Activated naive CD8-positive, alpha-beta T cell treated with anti-CD3 and anti-CD28 coated beads, Interleukin-2, amount 10 ng/mL, durations not matched to agents 7 days and 5 days (primary cell): Measurements from ENCODE around the gene RBKS. TPM values are rescaled to one million over a fixed set of nuclear protein-coding genes. Genes with fewer than 3 reads are reported as not detected.
"Not testable (repeated sequence)": the region's sequence is repeated elsewhere in the genome, so short reads cannot be mapped to it uniquely, and the experiment has no call there.

Experiments
- ATAC-seq: fragments of 150-1000 bp; cut with Tn5 transposase; one replicate; pipeline ENCODE4 v1.10.0; 2021; ENCODE audit warnings: low read depth, moderate library complexity
- POLR2A ChIA-PET: fragments of 350-600 bp; sonication (Branson Sonifier 250); formaldehyde crosslinking; loops from one replicate; lab custom pipeline; 2021; ENCODE audit warnings: antibody characterized with exemption; lab: Charles Lee
- DNase-seq: peaks from one replicate; pipeline ENCODE4 v3.0.0; 2021
- H3K27ac Mint-ChIP-seq: one replicate; pipeline ENCODE4 v1.8.0; 2022; ENCODE audit warnings: mild to moderate bottlenecking, mixed read lengths
- H3K27me3 Mint-ChIP-seq: one replicate; pipeline ENCODE4 v1.8.0; 2022; ENCODE audit warnings: mild to moderate bottlenecking, moderate library complexity, mixed read lengths
- H3K36me3 Mint-ChIP-seq: one replicate; pipeline ENCODE4 v1.8.0; 2021; ENCODE audit warnings: mild to moderate bottlenecking, mixed read lengths
- H3K4me1 Mint-ChIP-seq: one replicate; pipeline ENCODE4 v1.8.0; 2021; ENCODE audit warnings: mixed read lengths
- H3K4me3 Mint-ChIP-seq: one replicate; pipeline ENCODE4 v1.8.0; 2022; ENCODE audit warnings: mild to moderate bottlenecking, moderate library complexity, mixed read lengths
- H3K9me3 Mint-ChIP-seq: one replicate; pipeline ENCODE4 v1.8.0; 2021; ENCODE audit warnings: mixed read lengths
- total RNA-seq, 2 experiments: library from RNA; stranded (reverse); gene quantifications; one replicate each; pipeline ENCODE4 v1.2.3, GENCODE V29; 2021

RBKS gene
- total RNA-seq, 2 experiments from 2014 or later: 2.3 to 3.5 TPM

DNA sequence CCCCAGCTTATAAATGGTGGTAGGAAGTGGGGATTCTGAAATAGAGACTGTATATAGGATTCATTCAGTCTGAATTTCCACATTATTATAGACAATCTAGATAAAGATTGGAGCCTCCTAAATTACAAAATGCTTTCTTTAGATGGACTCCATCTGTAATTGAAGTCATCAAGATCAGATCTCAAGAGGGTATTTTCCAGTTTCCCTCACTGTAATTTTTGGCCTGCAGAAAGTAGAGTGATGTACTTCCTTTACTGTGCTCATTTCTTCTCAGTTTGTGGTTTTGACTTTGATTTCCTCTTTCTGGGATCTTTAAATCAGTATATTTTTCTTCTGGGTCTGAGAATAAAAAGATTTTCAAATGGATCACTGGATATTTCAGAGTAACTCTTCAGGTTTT, 7.5 kb upstream of the RBKS start:
- Mint-ChIP-seq H3K9me3 (no peaks in the 10 kb centered on the region), H3K4me1 (peaks cover 47% of the 10 kb centered on the region), H3K4me3 (peak overlapping the region; percentile 47), H3K36me3 (peaks cover 76% of the 10 kb centered on the region), H3K27me3 (no peaks in the 10 kb centered on the region), H3K27ac (peak overlapping the region; percentile 50)
- POLR2A ChIA-PET: interaction anchor here (0.7 kb wide), 1 partner anchor 351 kb away, joined by 5 read pairs; no protein-coding TSS in a partner anchor
- DNase-seq (no peak), ATAC-seq (peak; percentile 46)

DNA sequence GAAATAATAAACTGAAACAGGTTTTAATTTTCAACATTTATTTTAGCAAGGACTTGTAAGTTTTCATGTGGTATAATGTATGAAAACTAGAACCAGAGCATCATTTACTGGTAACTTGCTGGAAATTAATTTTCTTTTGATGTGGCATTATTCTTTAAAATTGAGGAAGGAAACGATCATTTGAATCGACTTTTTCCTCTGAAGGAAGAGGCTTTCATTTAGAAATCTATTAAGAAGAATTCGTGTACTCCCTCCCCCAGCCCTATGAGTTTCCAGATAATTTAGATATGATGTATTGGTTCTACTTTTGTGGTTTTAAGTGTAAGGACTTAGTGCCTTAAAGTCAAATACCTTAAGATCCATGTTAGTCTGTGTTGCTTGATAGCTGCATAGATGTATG, 2.8 kb upstream of the RBKS start:
- POLR2A ChIA-PET: interaction anchor here (0.6 kb wide), 1 partner anchor 126 kb away, joined by 8 read pairs; no protein-coding TSS in a partner anchor
- ATAC-seq (no peak), DNase-seq (no peak)
- Mint-ChIP-seq H3K27ac (no peak overlapping the region), H3K9me3 (no peaks in the 10 kb centered on the region), H3K4me3 (peak overlapping the region; percentile 52), H3K4me1 (peaks cover 55% of the 10 kb centered on the region), H3K27me3 (no peaks in the 10 kb centered on the region), H3K36me3 (peaks cover 40% of the 10 kb centered on the region)

DNA sequence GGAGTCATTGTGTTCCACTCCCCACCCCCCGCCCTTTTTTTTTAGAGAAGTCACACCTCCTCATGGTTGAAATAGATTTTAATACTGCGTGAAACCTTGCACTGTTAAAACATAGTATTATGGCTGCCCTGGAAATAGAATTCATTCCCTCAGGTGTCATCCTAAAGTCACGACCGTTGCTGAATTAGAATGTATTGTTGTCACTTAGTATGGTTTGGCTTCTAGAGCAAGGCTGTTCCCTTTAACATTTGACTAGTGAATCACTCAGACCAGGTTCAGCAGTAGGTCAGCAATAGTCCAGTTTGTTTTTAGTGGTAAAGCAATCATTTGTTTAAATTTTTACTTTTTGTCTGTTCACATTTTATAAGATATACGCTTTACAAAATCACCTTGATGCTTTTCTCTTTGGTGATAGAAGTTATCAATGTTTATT, 1.5 kb upstream of the RBKS start:
- no peak for ATAC-seq
- DNase-seq: no peak
- peak overlapping the region; percentile 97 for H3K4me3 Mint-ChIP-seq
- H3K27ac Mint-ChIP-seq: peak overlapping the region; percentile 99
- peaks cover 42% of the 10 kb centered on the region for H3K4me1 Mint-ChIP-seq
- H3K27me3 Mint-ChIP-seq: no peaks in the 10 kb centered on the region
- H3K9me3 Mint-ChIP-seq: no peaks in the 10 kb centered on the region
- H3K36me3 Mint-ChIP-seq: peaks cover 28% of the 10 kb centered on the region
- POLR2A ChIA-PET: interaction anchor here (0.6 to 2.0 kb wide), 3 partner anchors 98 to 370 kb away, joined by 3 to 7 read pairs (median 6); no protein-coding TSS in a partner anchor

GRCh38 chr2:27890924-27891672, 911 bp upstream of the RBKS start:
- no peaks in the 10 kb centered on the region for H3K9me3 Mint-ChIP-seq
- no peaks in the 10 kb centered on the region for H3K27me3 Mint-ChIP-seq
- POLR2A ChIA-PET: interaction anchor here (0.6 to 2.0 kb wide), 10 partner anchors 8 to 519 kb away, joined by 3 to 9 read pairs (median 6); no protein-coding TSS in a partner anchor
- peaks cover 22% of the 10 kb centered on the region for H3K36me3 Mint-ChIP-seq
- H3K27ac Mint-ChIP-seq: peak overlapping the region; percentile 99
- DNase-seq: peak; percentile 85
- H3K4me1 Mint-ChIP-seq: peaks cover 41% of the 10 kb centered on the region
- peak overlapping the region; percentile 97 for H3K4me3 Mint-ChIP-seq
- peak; percentile 19 for ATAC-seq

- no peaks in the 10 kb centered on the region for H3K9me3 Mint-ChIP-seq
- DNase-seq (no peak), ATAC-seq (no peak)
- H3K36me3 Mint-ChIP-seq: peaks cover 9% of the 10 kb centered on the region
- peak overlapping the region; percentile 97 for H3K4me3 Mint-ChIP-seq
- H3K4me1 Mint-ChIP-seq: peaks cover 39% of the 10 kb centered on the region
- POLR2A ChIA-PET: interaction anchor here (0.8 to 2.0 kb wide), 13 partner anchors 9 to 535 kb away, joined by 3 to 9 read pairs (median 4); no protein-coding TSS in a partner anchor
- no peaks in the 10 kb centered on the region for H3K27me3 Mint-ChIP-seq
- H3K27ac Mint-ChIP-seq: peak overlapping the region; percentile 99
These were observed 427 bp downstream of the RBKS start for GRCh38 chr2:27889774-27890145.

DNA sequence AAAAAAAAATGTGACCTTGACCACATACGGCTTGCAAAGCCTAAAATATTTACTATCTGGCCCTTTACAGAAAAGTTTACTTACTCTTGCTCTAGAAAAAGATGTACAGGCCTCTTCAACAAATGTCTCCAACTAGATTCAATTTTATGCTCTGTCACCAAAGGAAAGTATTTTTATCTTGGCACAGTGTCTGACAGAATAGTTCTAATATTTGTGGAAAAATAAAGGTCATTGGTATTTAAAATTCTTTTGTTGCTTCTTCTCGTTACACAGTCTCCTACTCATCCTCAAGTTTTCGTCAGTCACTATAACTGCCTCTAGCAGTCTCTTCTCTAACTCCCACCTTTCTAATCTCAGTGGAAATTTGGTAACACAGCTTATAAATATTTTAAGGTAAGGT, 1.4 kb downstream of the RBKS start:
- Mint-ChIP-seq H3K27ac (no peak overlapping the region), H3K9me3 (no peaks in the 10 kb centered on the region), H3K4me1 (peaks cover 30% of the 10 kb centered on the region), H3K36me3 (no peaks in the 10 kb centered on the region), H3K27me3 (no peaks in the 10 kb centered on the region), H3K4me3 (peak overlapping the region; percentile 25)
- DNase-seq: no peak
- POLR2A ChIA-PET: no interaction called here
- no peak for ATAC-seq

DNA sequence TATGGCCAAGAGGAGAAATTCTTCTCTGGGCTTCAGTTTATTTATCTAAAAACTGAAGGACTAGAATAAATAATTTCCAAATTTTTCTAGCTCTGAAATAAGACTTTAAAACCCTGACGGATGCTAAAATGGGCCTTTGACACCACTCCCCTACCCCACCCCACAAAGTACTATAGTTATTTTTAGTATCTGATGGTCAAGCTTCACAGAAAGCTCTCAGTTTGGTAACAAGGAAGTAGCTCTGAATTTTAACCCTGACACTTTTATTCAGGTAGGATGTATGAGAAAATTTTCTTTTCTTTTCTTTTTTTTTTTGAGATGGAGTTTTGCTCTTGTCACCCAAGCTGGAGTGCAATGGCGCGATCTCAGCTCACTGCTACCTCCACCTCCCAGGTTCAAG, 2.4 kb downstream of the RBKS start:
- Mint-ChIP-seq H3K27ac (no peak overlapping the region), H3K9me3 (peaks cover 1% of the 10 kb centered on the region), H3K36me3 (no peaks in the 10 kb centered on the region), H3K27me3 (no peaks in the 10 kb centered on the region), H3K4me1 (peaks cover 25% of the 10 kb centered on the region), H3K4me3 (no peak overlapping the region)
- POLR2A ChIA-PET: no interaction called here
- no peak for DNase-seq
- no peak for ATAC-seq

DNA sequence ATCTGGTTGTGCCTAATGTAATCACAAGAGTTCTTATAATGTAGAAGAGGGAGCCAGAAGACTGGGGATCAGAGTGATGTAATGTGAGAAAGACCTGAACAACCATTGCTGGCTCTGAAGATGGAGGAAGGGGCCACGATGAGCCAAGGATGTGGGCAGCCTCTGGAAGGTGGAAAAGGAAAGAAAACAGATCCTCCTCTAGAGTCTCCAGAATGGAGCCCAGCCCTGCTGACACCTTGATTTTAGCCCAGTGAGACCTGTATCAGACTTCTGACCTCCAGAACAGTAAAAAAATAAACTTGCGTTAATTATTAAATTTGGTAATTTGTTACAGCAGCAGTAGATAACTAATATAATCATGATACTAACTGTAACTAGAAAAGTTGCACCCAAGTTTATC, 3.1 kb downstream of the RBKS start:
- POLR2A ChIA-PET: no interaction called here
- H3K4me3 Mint-ChIP-seq: no peak overlapping the region

DNA sequence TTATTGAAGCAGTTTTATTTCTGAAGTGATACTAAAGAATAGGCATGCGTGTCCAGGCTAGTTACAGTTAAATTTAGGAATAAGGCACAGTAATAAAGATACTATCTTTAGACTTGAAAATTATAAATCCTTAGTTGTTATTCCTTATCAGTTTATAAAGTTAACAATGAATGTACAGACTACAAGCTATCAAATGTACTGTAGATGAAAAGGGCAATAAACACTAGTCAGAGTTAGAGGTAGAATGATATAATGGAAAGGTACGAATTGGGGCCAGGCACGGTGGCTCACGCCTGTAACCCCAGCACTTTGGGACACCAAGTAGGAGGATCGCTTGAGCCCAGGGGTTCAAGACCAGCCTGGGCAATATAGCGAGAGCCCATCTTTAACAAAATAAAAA, 3.9 kb downstream of the RBKS start:
- peaks cover 7% of the 10 kb centered on the region for H3K36me3 Mint-ChIP-seq
- ATAC-seq: no peak
- no peak overlapping the region for H3K4me3 Mint-ChIP-seq
- POLR2A ChIA-PET: no interaction called here
- peaks cover 12% of the 10 kb centered on the region for H3K4me1 Mint-ChIP-seq
- no peaks in the 10 kb centered on the region for H3K27me3 Mint-ChIP-seq
- peaks cover 7% of the 10 kb centered on the region for H3K9me3 Mint-ChIP-seq
- H3K27ac Mint-ChIP-seq: no peak overlapping the region
- DNase-seq: no peak

More for the DNA sequence above, 3.1 kb downstream of the RBKS start:
- ATAC-seq: no peak
- peaks cover 4% of the 10 kb centered on the region for H3K9me3 Mint-ChIP-seq
- H3K27ac Mint-ChIP-seq: no peak overlapping the region
- peaks cover 2% of the 10 kb centered on the region for H3K36me3 Mint-ChIP-seq
- no peaks in the 10 kb centered on the region for H3K27me3 Mint-ChIP-seq
- H3K4me1 Mint-ChIP-seq: peaks cover 18% of the 10 kb centered on the region
- DNase-seq: no peak

DNA sequence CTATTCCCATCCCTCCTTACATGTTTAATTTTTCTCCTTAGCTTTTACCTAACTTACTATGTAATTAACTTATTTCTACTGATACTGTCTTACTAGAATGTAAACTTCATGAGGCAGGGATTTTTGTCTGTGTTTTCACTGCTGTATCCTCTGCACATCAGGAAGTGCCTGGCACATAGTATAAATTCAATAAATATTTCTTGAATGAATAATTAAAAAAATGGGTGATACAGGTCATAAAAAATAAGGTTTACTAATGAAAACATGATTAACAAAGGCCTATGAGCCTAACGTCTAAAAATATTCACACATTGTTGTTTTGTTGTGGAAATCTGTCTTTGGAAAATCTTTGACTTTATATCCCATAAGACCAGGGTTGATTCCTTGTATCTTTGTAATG, 4.5 kb downstream of the RBKS start:
- peaks cover 7% of the 10 kb centered on the region for H3K9me3 Mint-ChIP-seq

DNA sequence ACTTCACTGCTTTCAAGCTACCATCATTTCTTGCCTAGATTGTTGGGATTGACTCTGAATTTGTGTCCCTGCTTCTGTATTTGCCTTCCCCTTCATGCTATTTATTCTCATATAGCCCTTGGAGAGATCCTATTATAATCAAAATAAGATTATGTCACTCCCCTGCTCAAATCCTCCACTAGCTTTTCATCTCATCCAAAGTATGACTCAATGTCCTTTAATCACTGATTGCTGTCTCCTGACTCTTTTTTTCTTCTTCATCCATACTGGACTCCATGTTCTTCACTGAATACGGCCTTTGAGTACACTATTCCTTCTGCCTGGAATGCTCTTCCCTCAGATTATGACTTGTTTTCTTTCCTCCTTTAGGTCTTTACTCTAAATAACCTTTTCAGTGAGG, 5.0 kb downstream of the RBKS start:
- Mint-ChIP-seq H3K36me3 (peaks cover 10% of the 10 kb centered on the region), H3K4me3 (no peak overlapping the region), H3K9me3 (peaks cover 9% of the 10 kb centered on the region), H3K27me3 (no peaks in the 10 kb centered on the region), H3K27ac (no peak overlapping the region), H3K4me1 (peaks cover 6% of the 10 kb centered on the region)
- ATAC-seq: no peak
- POLR2A ChIA-PET: no interaction called here
- no peak for DNase-seq

More for the DNA sequence above, 4.5 kb downstream of the RBKS start:
- Mint-ChIP-seq H3K36me3 (peaks cover 7% of the 10 kb centered on the region), H3K27ac (no peak overlapping the region), H3K27me3 (no peaks in the 10 kb centered on the region), H3K4me3 (no peak overlapping the region), H3K4me1 (peaks cover 6% of the 10 kb centered on the region)
- POLR2A ChIA-PET: no interaction called here
- no peak for ATAC-seq
- no peak for DNase-seq

DNA sequence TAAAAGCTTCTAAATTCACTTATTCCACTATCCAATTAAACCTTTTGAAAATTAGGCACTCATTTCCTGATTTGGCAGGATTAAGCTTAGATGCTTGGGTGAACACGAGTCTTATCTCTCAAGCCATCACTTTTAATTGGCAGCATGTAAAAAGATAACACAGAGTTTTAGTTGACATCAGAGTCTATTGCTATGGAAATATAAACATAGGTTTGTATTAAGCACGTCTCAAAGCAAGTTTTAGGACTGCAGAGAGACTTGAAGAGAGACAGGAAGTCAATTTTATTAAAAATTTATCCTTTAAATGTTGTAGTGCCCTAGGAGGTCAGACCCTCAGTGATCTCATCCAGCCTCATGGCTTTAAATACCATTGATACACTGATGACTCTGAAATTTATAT, 5.6 kb downstream of the RBKS start:
- no peaks in the 10 kb centered on the region for H3K27me3 Mint-ChIP-seq
- H3K4me1 Mint-ChIP-seq: peaks cover 5% of the 10 kb centered on the region
- H3K9me3 Mint-ChIP-seq: peaks cover 12% of the 10 kb centered on the region
- H3K4me3 Mint-ChIP-seq: no peak overlapping the region
- DNase-seq: no peak
- POLR2A ChIA-PET: no interaction called here
- no peak overlapping the region for H3K27ac Mint-ChIP-seq
- H3K36me3 Mint-ChIP-seq: peaks cover 11% of the 10 kb centered on the region
- no peak for ATAC-seq

DNA sequence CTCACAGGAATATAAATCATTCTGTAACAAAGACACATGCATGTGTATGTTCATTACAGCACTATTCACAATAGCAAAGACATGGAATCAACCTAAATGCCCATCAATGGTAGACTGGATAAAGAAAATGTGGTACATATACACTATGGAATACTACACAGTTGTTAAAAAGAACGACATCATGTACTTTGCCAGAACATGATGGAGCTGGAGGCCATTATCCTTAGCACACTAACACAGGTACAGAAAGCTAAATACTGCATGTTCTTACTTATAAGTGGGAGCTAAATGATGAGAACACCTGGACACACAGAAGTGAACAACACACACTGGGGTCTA, 7.6 kb downstream of the RBKS start:
- H3K4me1 Mint-ChIP-seq, H3K27me3 Mint-ChIP-seq, H3K27ac Mint-ChIP-seq, DNase-seq, POLR2A ChIA-PET, H3K4me3 Mint-ChIP-seq, ATAC-seq: not testable (repeated sequence)
- Mint-ChIP-seq H3K36me3 (peaks cover 12% of the 10 kb centered on the region), H3K9me3 (peaks cover 17% of the 10 kb centered on the region)
